HG02973 (cell line): ENCODE data around the gene KDELR1.
"Not testable (repeated sequence)": the region's sequence is repeated elsewhere in the genome, so short reads cannot be mapped to it uniquely, and the experiment has no call there.

Experiments
- ATAC-seq: cut with Tn5 transposase; IDR thresholded peaks from one replicate; pipeline ENCODE4 v1.9.1; 2021; ENCODE audit warnings: moderate library complexity; ENCODE audit not compliant: unreplicated experiment

KDELR1 gene

GRCh38 chr19:48398102-48398374 is 6.7 kb upstream of the KDELR1 start:
- no peak for ATAC-seq

GRCh38 chr19:48397263-48398101 is 6.1 kb upstream of the KDELR1 start:
- ATAC-seq, result no peak

GRCh38 chr19:48396824-48397176 is 5.4 kb upstream of the KDELR1 start:
- ATAC-seq, result no peak

GRCh38 chr19:48396016-48396823 is 4.9 kb upstream of the KDELR1 start:
- no peak for ATAC-seq

GRCh38 chr19:48395499-48395898 is 4.1 kb upstream of the KDELR1 start:
- no peak for ATAC-seq

GRCh38 chr19:48395170-48395455 is 3.8 kb upstream of the KDELR1 start:
- ATAC-seq, result no peak

GRCh38 chr19:48394331-48395169 is 3.2 kb upstream of the KDELR1 start:
- no peak for ATAC-seq

GRCh38 chr19:48393559-48394330 is 2.4 kb upstream of the KDELR1 start, which contains the start of gene GRIN2D:
Gene GRIN2D (plus strand): TSS chr19:48393668. CDS start chr19:48398393, 4,725 bp downstream.
- ATAC-seq, result no peak

GRCh38 chr19:48392860-48393558 is 1.7 kb upstream of the KDELR1 start:
- ATAC-seq, result no peak

GRCh38 chr19:48392006-48392344 is 624 bp upstream of the KDELR1 start:
- not testable (repeated sequence) for ATAC-seq

GRCh38 chr19:48390188-48391099 is 907 bp downstream of the KDELR1 start:
- ATAC-seq, result no peak

GRCh38 chr19:48386981-48387380 is 4.4 kb downstream of the KDELR1 start:
- ATAC-seq, result no peak

- ATAC-seq, result no peak
These were observed 5.8 kb downstream of the KDELR1 start for GRCh38 chr19:48385461-48386087.

- no peak for ATAC-seq
These were observed 9.1 kb downstream of the KDELR1 start for GRCh38 chr19:48382286-48382685.

GRCh38 chr19:48381178-48381950 is 10.0 kb downstream of the KDELR1 start:
- no peak for ATAC-seq

GRCh38 chr19:48379058-48379457 is 12.3 kb downstream of the KDELR1 start:
- no peak for ATAC-seq

- no peak for ATAC-seq
These were observed 13.2 kb downstream of the KDELR1 start for GRCh38 chr19:48378194-48378570.

- no peak for ATAC-seq
These were observed 17.8 kb downstream of the KDELR1 start for GRCh38 chr19:48373567-48373966.
